ENCODE results near the gene TPRG1. TPM values are rescaled to one million over a fixed set of nuclear protein-coding genes. Genes with fewer than 3 reads are reported as not detected.

The TPRG1 gene
- total RNA-seq, 1 donor from 2014 or later = 3.3 TPM

GRCh38 chr3:189143321-189143720 lies 28.4 kb upstream of the TPRG1 start:
- DNase-seq (ENCODE audit: low spot score in 2 of 2, unreplicated experiment in 2 of 2) = no peak
- no peaks in the 10 kb centered on the region for H3K9me3 Mint-ChIP-seq
- no peak overlapping the region for H3K4me3 Mint-ChIP-seq
- H3K4me1 Mint-ChIP-seq = peaks cover 6% of the 10 kb centered on the region
- H3K27me3 Mint-ChIP-seq (ENCODE audit: low read depth) = no peaks in the 10 kb centered on the region
- H3K27ac Mint-ChIP-seq = no peak overlapping the region
- H3K36me3 Mint-ChIP-seq = no peaks in the 10 kb centered on the region
- TF ChIP-seq, protein P1, sequence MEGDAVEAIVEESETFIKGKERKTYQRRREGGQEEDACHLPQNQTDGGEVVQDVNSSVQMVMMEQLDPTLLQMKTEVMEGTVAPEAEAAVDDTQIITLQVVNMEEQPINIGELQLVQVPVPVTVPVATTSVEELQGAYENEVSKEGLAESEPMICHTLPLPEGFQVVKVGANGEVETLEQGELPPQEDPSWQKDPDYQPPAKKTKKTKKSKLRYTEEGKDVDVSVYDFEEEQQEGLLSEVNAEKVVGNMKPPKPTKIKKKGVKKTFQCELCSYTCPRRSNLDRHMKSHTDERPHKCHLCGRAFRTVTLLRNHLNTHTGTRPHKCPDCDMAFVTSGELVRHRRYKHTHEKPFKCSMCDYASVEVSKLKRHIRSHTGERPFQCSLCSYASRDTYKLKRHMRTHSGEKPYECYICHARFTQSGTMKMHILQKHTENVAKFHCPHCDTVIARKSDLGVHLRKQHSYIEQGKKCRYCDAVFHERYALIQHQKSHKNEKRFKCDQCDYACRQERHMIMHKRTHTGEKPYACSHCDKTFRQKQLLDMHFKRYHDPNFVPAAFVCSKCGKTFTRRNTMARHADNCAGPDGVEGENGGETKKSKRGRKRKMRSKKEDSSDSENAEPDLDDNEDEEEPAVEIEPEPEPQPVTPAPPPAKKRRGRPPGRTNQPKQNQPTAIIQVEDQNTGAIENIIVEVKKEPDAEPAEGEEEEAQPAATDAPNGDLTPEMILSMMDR (IDR thresholded peaks at IDR 0.05; ENCODE audit: unreplicated experiment) = no peak

DNA sequence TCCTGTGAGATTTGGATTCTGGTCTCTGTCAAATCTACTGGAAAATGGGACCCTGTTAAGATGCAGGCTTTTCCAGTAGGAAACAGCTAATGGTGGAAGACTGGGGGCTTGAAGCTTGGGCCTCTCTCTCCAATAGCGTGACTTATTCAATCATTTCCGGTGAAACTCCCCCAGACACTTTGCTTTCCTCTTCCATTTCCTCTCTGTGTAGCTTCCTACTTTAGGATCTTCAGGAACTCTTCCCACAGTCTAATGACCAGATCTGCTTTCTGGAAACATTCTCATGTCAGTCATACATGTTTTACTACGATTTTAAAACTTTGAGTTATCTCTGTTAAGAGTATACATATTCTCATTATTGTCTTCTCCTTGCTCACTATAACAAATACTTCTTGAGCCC lies 28.0 kb upstream of the TPRG1 start:
- Mint-ChIP-seq H3K4me3 (no peak overlapping the region), H3K27ac (no peak overlapping the region), H3K36me3 (no peaks in the 10 kb centered on the region), H3K27me3 (ENCODE audit: low read depth) (no peaks in the 10 kb centered on the region), H3K9me3 (no peaks in the 10 kb centered on the region), H3K4me1 (peaks cover 6% of the 10 kb centered on the region)
- DNase-seq (ENCODE audit: low spot score in 2 of 2, unreplicated experiment in 2 of 2) = no peak
- TF ChIP-seq, protein P1 (IDR thresholded peaks at IDR 0.05; ENCODE audit: unreplicated experiment) = no peak

GRCh38 chr3:189144645-189145044 lies 27.1 kb upstream of the TPRG1 start:
- DNase-seq (ENCODE audit: low spot score in 2 of 2, unreplicated experiment in 2 of 2) = no peak
- H3K4me1 Mint-ChIP-seq = peaks cover 6% of the 10 kb centered on the region
- TF ChIP-seq, protein P1 (IDR thresholded peaks at IDR 0.05; ENCODE audit: unreplicated experiment) = no peak
- no peaks in the 10 kb centered on the region for H3K9me3 Mint-ChIP-seq
- no peak overlapping the region for H3K4me3 Mint-ChIP-seq
- no peak overlapping the region for H3K27ac Mint-ChIP-seq
- H3K27me3 Mint-ChIP-seq (ENCODE audit: low read depth) = no peaks in the 10 kb centered on the region
- no peaks in the 10 kb centered on the region for H3K36me3 Mint-ChIP-seq

- Mint-ChIP-seq H3K4me1 (peaks cover 6% of the 10 kb centered on the region), H3K27ac (no peak overlapping the region), H3K36me3 (no peaks in the 10 kb centered on the region), H3K9me3 (no peaks in the 10 kb centered on the region), H3K4me3 (no peak overlapping the region), H3K27me3 (ENCODE audit: low read depth) (no peaks in the 10 kb centered on the region)
- TF ChIP-seq, protein P1 (IDR thresholded peaks at IDR 0.05; ENCODE audit: unreplicated experiment) = no peak
- no peak for DNase-seq (ENCODE audit: low spot score in 2 of 2, unreplicated experiment in 2 of 2)
Measured at GRCh38 chr3:189146848-189147247, 24.9 kb upstream of the TPRG1 start.

DNA sequence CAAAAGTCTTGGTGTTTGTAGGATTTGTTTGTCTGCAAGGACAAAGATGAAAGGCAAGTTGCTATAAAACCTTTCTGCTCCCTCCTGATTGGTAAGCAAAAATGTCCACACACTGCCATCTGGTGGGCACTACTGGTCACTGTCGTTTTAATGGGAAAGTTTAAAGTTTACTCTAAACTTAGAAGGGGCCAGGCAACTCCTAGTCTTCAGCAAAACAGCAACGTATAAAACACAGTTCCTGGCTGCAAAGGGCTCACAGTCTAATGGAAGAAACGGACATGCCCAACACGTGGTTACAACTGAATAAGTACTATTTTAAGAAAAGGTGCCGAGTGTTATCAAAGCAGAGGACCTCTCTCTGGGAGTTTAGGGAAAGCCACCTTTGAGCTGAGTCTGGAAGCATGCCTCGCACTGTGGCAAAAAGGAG lies 23.7 kb upstream of the TPRG1 start:
- Mint-ChIP-seq H3K4me3 (no peak overlapping the region), H3K9me3 (no peaks in the 10 kb centered on the region), H3K27ac (no peak overlapping the region), H3K27me3 (ENCODE audit: low read depth) (no peaks in the 10 kb centered on the region), H3K4me1 (peaks cover 6% of the 10 kb centered on the region), H3K36me3 (no peaks in the 10 kb centered on the region)
- TF ChIP-seq, protein P1 (IDR thresholded peaks at IDR 0.05; ENCODE audit: unreplicated experiment) = peak; percentile 81
- DNase-seq (ENCODE audit: low spot score in 2 of 2, unreplicated experiment in 2 of 2) = peak; percentile 34 to 69

DNA sequence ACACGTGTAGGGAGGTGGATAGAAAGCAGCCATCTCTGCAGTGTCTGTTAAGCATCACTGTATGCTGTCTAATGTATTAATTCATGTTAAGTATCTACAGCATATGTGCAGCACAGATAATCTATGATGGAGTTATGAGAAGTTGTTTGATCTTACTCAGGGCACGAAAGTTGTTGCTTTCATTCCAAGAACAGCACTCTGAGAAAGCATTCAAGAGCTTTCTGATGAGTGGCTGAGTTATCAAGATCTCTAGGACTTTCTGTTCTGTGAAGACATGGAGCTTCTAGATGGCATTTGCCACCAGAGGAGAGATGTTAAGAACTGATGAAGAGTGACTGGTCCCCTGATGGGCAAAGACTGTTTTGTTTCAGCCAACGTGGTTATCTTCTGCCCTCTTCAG lies 22.6 kb upstream of the TPRG1 start:
- no peak overlapping the region for H3K4me3 Mint-ChIP-seq
- TF ChIP-seq, protein P1 (IDR thresholded peaks at IDR 0.05; ENCODE audit: unreplicated experiment) = no peak
- H3K27me3 Mint-ChIP-seq (ENCODE audit: low read depth) = peaks cover 1% of the 10 kb centered on the region
- no peaks in the 10 kb centered on the region for H3K9me3 Mint-ChIP-seq
- DNase-seq (ENCODE audit: low spot score in 2 of 2, unreplicated experiment in 2 of 2) = no peak
- peaks cover 6% of the 10 kb centered on the region for H3K4me1 Mint-ChIP-seq
- H3K27ac Mint-ChIP-seq = no peak overlapping the region
- H3K36me3 Mint-ChIP-seq = no peaks in the 10 kb centered on the region
